SJSA1 (cell line): ENCODE results near the gene BUD23. TPM values are rescaled to one million over a fixed set of nuclear protein-coding genes. Genes with fewer than 3 reads are reported as not detected.
A peak's percentile ranks its signal among the peaks of the same experiment; 100 is the strongest.

Source experiments
- DNase-seq, 2 experiments: peaks; one replicate each; pipeline ENCODE4 v3.0.0-alpha.2; 2015 to 2020; ENCODE audit warnings: low spot score in 2 of 2, low read depth in 1 of 2
- H3K27ac ChIP-seq: fragments of 250-450 bp; sonication (Bioruptor Pico); 2 replicates; pipeline ENCODE4 v1.5.1; 2020; ENCODE audit warnings: mild to moderate bottlenecking, moderate library complexity
- H3K27me3 ChIP-seq: fragments of 250-450 bp; sonication (Bioruptor Pico); replicated peaks from 2 replicates; pipeline ENCODE4 v1.5.1; 2020; ENCODE audit warnings: mild to moderate bottlenecking, moderate library complexity
- H3K36me3 ChIP-seq: fragments of 250-450 bp; sonication (Bioruptor Pico); 2 replicates; pipeline ENCODE4 v1.5.1; 2020; ENCODE audit warnings: mild to moderate bottlenecking
- H3K4me1 ChIP-seq: fragments of 250-450 bp; sonication (Bioruptor Pico); replicated peaks from 2 replicates; pipeline ENCODE4 v1.6.1; 2021; ENCODE audit warnings: mild to moderate bottlenecking
- H3K4me3 ChIP-seq: fragments of 250-450 bp; sonication (Bioruptor Pico); 2 replicates; pipeline ENCODE4 v1.5.1; 2020; ENCODE audit warnings: mild to moderate bottlenecking
- H3K9me3 ChIP-seq: fragments of 250-450 bp; sonication (Bioruptor Pico); replicated peaks from 2 replicates; pipeline ENCODE4 v1.5.1; 2020; ENCODE audit warnings: mild to moderate bottlenecking
- total RNA-seq: library from RNA; depleted of rRNA; stranded (reverse); fragments of >200 nt; shearing (Covaris generic); gene quantifications from 2 replicates; pipeline ENCODE4 v1.2.3, GENCODE V29; 2014

Gene BUD23
- total RNA-seq, 1 experiment from 2014 or later: 42.2 TPM

- Histone ChIP-seq H3K27me3 (no peaks in the 10 kb centered on the region), H3K27ac (no peak overlapping the region), H3K4me1 (peaks cover 16% of the 10 kb centered on the region), H3K4me3 (no peak overlapping the region), H3K36me3 (no peaks in the 10 kb centered on the region), H3K9me3 (no peaks in the 10 kb centered on the region)
- no peak for DNase-seq
These were observed 40.4 kb downstream of the BUD23 start for GRCh38 chr7:73723813-73724212.

GRCh38 chr7:73726083-73726466 is 42.7 kb downstream of the BUD23 start:
- DNase-seq: no peak
- peaks cover 7% of the 10 kb centered on the region for H3K4me1 ChIP-seq
- no peak overlapping the region for H3K4me3 ChIP-seq
- no peaks in the 10 kb centered on the region for H3K27me3 ChIP-seq
- no peaks in the 10 kb centered on the region for H3K36me3 ChIP-seq
- H3K9me3 ChIP-seq: no peaks in the 10 kb centered on the region
- H3K27ac ChIP-seq: no peak overlapping the region

- no peak overlapping the region for H3K27ac ChIP-seq
- peaks cover 7% of the 10 kb centered on the region for H3K4me1 ChIP-seq
- H3K36me3 ChIP-seq: no peaks in the 10 kb centered on the region
- H3K4me3 ChIP-seq: no peak overlapping the region
- peak in 1 of 2 experiments; percentile 25 for DNase-seq
- no peaks in the 10 kb centered on the region for H3K27me3 ChIP-seq
- no peaks in the 10 kb centered on the region for H3K9me3 ChIP-seq
These were observed 44.6 kb downstream of the BUD23 start for GRCh38 chr7:73727952-73728351.

- no peaks in the 10 kb centered on the region for H3K27me3 ChIP-seq
- DNase-seq: no peak
- H3K4me3 ChIP-seq: no peak overlapping the region
- no peaks in the 10 kb centered on the region for H3K36me3 ChIP-seq
- no peaks in the 10 kb centered on the region for H3K9me3 ChIP-seq
- H3K4me1 ChIP-seq: peaks cover 7% of the 10 kb centered on the region
- H3K27ac ChIP-seq: no peak overlapping the region
These were observed 45.2 kb downstream of the BUD23 start for GRCh38 chr7:73728551-73728950.

GRCh38 chr7:73730485-73730884 is 47.1 kb downstream of the BUD23 start:
- Histone ChIP-seq H3K36me3 (peaks cover 4% of the 10 kb centered on the region; the same call in 1 of the 2 replicates), H3K27ac (no peak overlapping the region), H3K4me3 (no peak overlapping the region), H3K27me3 (no peaks in the 10 kb centered on the region), H3K9me3 (no peaks in the 10 kb centered on the region), H3K4me1 (peaks cover 16% of the 10 kb centered on the region)
- DNase-seq: no peak

GRCh38 chr7:73732397-73732796 is 49.0 kb downstream of the BUD23 start:
- H3K36me3 ChIP-seq: peaks cover 23% of the 10 kb centered on the region
- H3K4me3 ChIP-seq: no peak overlapping the region
- H3K27ac ChIP-seq: no peak overlapping the region
- no peak for DNase-seq
- H3K9me3 ChIP-seq: no peaks in the 10 kb centered on the region
- H3K4me1 ChIP-seq: peaks cover 15% of the 10 kb centered on the region
- no peaks in the 10 kb centered on the region for H3K27me3 ChIP-seq

- Histone ChIP-seq H3K27ac (peak overlapping the region; percentile 23; the same call in 1 of the 2 replicates), H3K27me3 (no peaks in the 10 kb centered on the region), H3K4me3 (no peak overlapping the region), H3K36me3 (peaks cover 32% of the 10 kb centered on the region), H3K4me1 (peaks cover 25% of the 10 kb centered on the region), H3K9me3 (no peaks in the 10 kb centered on the region)
- peak; percentile 88 to 95 for DNase-seq
These were observed 51.5 kb downstream of the BUD23 start for GRCh38 chr7:73734619-73735527.

- H3K27ac ChIP-seq: no peak overlapping the region
- no peak overlapping the region for H3K4me3 ChIP-seq
- H3K27me3 ChIP-seq: no peaks in the 10 kb centered on the region
- H3K9me3 ChIP-seq: no peaks in the 10 kb centered on the region
- peaks cover 32% of the 10 kb centered on the region for H3K36me3 ChIP-seq
- DNase-seq: no peak
- H3K4me1 ChIP-seq: peaks cover 25% of the 10 kb centered on the region
These were observed 52.1 kb downstream of the BUD23 start for GRCh38 chr7:73735528-73735905.

- no peak overlapping the region for H3K27ac ChIP-seq
- H3K4me3 ChIP-seq: no peak overlapping the region
- H3K27me3 ChIP-seq: no peaks in the 10 kb centered on the region
- peaks cover 32% of the 10 kb centered on the region for H3K36me3 ChIP-seq
- peaks cover 25% of the 10 kb centered on the region for H3K4me1 ChIP-seq
- no peak for DNase-seq
- no peaks in the 10 kb centered on the region for H3K9me3 ChIP-seq
These were observed 53.5 kb downstream of the BUD23 start for GRCh38 chr7:73736885-73737284.

- Histone ChIP-seq H3K9me3 (no peaks in the 10 kb centered on the region), H3K27me3 (no peaks in the 10 kb centered on the region), H3K27ac (no peak overlapping the region), H3K4me3 (peak overlapping the region; percentile 61), H3K36me3 (peaks cover 32% of the 10 kb centered on the region), H3K4me1 (peaks cover 25% of the 10 kb centered on the region)
- DNase-seq: no peak
These were observed 54.3 kb downstream of the BUD23 start for GRCh38 chr7:73737491-73738219.

GRCh38 chr7:73738220-73738611 is 54.8 kb downstream of the BUD23 start:
- Histone ChIP-seq H3K4me1 (peaks cover 25% of the 10 kb centered on the region), H3K27me3 (no peaks in the 10 kb centered on the region), H3K4me3 (peak overlapping the region; percentile 61), H3K27ac (peak overlapping the region; percentile 53), H3K36me3 (peaks cover 32% of the 10 kb centered on the region), H3K9me3 (no peaks in the 10 kb centered on the region)
- peak; percentile 68 to 82 for DNase-seq

GRCh38 chr7:73738612-73739386 is 55.4 kb downstream of the BUD23 start, which contains the start of gene ABHD11:
Gene ABHD11 (minus strand): TSS chr7:73738802. CDS start chr7:73738770, 32 bp downstream.
- no peaks in the 10 kb centered on the region for H3K27me3 ChIP-seq
- H3K4me3 ChIP-seq: peak within 1 kb of the TSS; percentile 61
- H3K9me3 ChIP-seq: no peaks in the 10 kb centered on the region
- DNase-seq: peak; percentile 87 to 98
- H3K4me1 ChIP-seq: peaks cover 25% of the 10 kb centered on the region
- peak within 1 kb of the TSS; percentile 53 for H3K27ac ChIP-seq
- H3K36me3 ChIP-seq: peaks cover 32% of the 10 kb centered on the region

- Histone ChIP-seq H3K36me3 (peaks cover 32% of the 10 kb centered on the region), H3K4me3 (peak overlapping the region; percentile 61), H3K9me3 (no peaks in the 10 kb centered on the region), H3K27ac (peak overlapping the region; percentile 24), H3K4me1 (peaks cover 25% of the 10 kb centered on the region), H3K27me3 (no peaks in the 10 kb centered on the region)
- DNase-seq: no peak
These were observed 56.0 kb downstream of the BUD23 start for GRCh38 chr7:73739387-73739767.
